GM19099 (cell line): Measurements from ENCODE around the gene DYRK1A.

Source experiments
- POLR2A ChIP-seq: IDR thresholded peaks from 3 replicates; pipeline ENCODE4 v1.6.1; 2011; ENCODE audit warnings: low read depth; ENCODE audit not compliant: insufficient read length; ENCODE audit errors: extremely low read depth

DYRK1A gene

GRCh38 chr21:37446552-37446951 lies 80.0 kb downstream of the DYRK1A start:
- no peak for TF ChIP-seq POLR2A

- TF ChIP-seq POLR2A, result no peak
Observed at GRCh38 chr21:37447288-37447936, 80.8 kb downstream of the DYRK1A start.

- TF ChIP-seq POLR2A, result no peak
Observed at GRCh38 chr21:37449302-37449937, 82.8 kb downstream of the DYRK1A start.

GRCh38 chr21:37450445-37450941 lies 83.9 kb downstream of the DYRK1A start:
- TF ChIP-seq POLR2A, result no peak

- TF ChIP-seq POLR2A, result no peak
Observed at GRCh38 chr21:37451446-37451845, 84.9 kb downstream of the DYRK1A start.

- TF ChIP-seq POLR2A, result no peak
Observed at GRCh38 chr21:37452227-37452626, 85.7 kb downstream of the DYRK1A start.

DNA sequence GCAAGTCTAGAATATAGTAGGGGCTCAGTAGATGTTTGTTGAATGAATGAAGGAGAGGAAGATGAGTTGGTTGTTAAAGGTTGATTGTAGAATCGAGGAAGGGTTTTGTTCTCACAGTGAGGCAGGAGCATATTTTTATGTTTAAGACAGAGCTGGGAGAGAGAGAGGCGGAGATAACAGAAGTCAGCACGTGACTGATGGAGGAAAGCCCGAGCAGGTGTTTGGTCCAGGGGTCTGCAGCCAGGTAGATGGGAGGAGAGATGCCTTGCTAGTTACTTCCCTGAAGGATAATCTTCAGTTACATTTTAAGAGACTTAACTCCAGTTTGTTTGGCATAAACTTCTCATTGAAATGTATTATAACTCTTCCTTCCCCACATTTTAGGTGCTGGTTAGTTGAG lies 86.8 kb downstream of the DYRK1A start:
- no peak for TF ChIP-seq POLR2A

DNA sequence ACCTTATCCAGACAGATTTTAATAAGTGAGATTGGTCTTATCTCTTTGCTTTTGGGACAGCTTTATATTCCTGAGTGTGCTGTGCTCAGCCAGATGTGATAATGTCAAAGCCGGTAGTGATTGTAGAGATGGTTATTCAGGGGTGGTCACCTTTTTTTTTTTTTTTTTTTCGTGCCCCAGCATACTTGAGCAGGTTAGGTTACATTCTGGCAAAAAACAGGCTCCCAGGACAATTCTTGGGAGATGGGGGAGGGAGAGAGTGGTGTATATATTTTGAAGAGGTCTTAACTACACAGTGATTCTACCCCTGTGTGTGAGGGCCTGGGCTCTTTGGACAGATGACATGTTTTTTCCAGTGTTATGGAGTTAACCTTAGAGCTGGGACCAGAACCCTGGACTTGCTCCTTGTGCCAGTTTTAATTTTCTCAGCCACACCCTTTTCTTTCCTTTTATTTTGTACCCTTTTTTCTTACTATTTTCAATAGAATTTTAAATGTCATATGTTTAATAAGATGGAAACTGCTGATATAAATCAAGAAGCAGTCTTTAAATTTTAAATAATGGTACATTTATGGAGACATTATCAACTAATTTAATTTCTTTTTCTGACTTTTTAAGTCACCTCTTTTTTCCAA lies 88.4 kb downstream of the DYRK1A start:
- TF ChIP-seq POLR2A, result no peak

GRCh38 chr21:37455504-37455911 lies 88.9 kb downstream of the DYRK1A start:
- no peak for TF ChIP-seq POLR2A

DNA sequence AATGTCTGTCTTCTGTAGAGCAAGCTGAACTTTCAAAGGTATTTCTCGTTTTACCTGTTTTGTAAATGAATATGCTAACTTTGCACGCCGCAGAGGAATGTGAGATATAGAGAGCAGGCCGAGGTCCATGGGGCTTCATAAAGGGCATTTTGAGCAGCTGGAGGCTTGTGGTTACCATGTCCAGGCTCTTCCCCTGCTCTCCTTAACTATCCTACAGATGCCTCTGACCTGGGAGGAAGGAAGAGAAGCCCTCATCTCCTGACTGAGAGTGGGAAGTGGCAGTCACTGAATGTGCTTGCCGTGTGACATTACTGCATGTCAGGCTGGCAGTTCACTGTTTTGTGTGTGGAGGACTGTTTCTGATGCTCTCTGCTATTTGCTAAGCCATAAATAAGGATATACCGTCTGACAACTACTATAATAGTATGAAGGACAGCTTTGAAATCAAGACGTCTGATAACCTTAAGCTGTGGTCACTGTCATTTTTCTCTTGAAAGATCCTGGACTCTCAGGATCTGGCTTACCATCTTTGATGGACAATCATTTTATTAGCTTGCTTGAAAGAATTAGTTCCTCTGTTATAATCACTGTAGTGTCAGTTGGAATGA lies 92.2 kb downstream of the DYRK1A start:
- TF ChIP-seq POLR2A, result no peak

- no peak for TF ChIP-seq POLR2A
Observed at GRCh38 chr21:37459575-37459974, 93.0 kb downstream of the DYRK1A start.

DNA sequence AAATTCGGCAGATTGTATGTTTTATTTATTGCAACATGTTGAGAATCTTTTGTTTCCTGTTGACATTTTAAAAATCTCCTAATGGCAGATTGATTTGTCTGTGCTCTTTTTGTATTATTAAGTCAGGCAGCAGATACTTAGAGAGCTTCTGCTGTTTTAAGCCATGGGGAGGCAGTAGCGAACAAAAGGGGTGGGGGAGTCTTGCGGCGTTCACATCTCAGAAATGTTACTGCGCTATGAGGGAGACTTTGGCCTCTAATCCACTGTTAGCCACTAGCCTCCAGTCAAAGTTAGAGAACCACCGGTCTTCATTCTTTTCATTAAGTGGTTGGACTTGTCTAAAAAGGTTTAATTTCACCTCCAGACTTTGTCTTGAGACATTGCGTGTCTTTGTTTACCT lies 93.6 kb downstream of the DYRK1A start:
- TF ChIP-seq POLR2A, result no peak

DNA sequence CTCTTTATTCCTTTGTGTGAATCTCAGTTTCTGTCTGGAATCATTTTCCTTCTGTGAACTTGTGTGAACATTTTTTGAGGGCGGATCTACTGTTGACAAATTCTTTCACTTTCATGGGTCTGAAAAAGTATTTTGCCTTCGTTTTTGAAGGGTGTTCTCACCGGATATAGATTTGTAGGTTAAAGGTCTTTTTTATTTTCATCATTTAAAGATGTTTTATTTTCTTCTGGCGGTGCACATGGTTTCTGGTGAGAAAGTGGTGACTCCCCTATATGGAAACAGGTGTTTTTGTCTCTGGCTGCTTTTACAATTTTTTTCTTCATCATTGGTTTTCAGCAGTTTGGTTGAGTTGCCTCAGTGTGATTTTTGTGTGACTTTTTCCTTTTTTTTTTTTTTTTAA lies 94.9 kb downstream of the DYRK1A start:
- TF ChIP-seq POLR2A, result no peak

DNA sequence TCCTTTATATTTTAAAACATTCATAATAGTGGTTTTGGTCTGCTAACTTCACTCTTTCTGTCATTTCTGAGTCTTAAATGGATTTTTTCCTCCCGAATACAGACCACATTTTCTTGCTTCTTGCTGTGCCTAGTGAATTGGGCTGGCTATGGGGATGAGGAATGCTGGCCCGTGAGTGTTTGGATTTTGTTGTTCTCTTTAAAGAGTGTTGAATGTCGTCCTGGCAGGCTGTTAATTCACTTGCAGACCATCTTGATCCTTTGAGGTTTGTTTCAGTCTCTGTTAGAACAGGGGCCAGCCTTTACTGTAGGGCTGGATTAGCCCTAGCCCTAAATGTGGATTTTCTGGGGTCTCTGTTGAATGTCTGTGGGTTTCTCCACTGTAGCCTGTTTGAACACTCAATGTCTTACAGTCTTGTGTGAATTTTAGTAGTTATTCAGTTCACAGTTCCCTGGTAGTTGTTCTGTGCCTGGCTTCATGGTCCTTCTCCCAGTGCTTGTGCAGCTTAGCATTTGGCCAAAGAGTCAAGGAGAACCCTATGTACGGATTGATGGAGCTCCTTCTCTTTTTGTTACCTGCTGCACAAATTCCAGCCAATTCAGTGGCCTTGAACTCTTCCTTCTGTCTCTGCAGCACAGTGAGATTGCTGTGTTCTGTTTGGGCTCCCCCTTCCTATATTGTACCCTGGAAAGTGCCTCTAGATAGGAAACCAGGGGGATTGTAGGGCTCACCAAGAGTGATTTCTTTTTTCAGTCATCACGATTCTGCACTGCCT lies 95.7 kb downstream of the DYRK1A start:
- TF ChIP-seq POLR2A, result no peak
